Fibroblast of skin of scalp (primary cell): Measurements from ENCODE around the gene PKP2.
"Not testable (repeated sequence)": the region's sequence is repeated elsewhere in the genome, so short reads cannot be mapped to it uniquely, and the experiment has no call there.

Experiments
- DNase-seq: peaks from one replicate; pipeline ENCODE4 v3.0.0-alpha.2; 2013

The PKP2 gene

DNA sequence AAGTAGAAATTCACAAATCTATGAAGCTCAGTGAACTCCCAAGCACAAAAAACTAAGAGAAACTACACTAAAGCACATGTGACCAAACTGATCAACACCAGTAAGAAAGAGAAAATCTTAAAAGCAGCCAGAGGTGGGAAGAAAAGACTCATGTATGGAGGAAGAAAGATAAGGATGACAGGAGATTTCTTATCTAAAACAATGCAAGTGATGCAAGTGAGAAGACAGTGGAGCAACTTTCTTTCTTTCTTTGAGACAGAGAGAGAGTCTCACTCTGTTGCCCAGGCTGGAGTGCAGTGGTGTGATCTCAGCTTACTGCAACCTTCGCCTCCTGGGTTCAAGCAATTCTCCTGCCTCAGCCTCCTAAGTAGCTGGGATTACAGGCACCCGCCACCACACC is 34.9 kb downstream of the PKP2 start:
- not testable (repeated sequence) for DNase-seq

DNA sequence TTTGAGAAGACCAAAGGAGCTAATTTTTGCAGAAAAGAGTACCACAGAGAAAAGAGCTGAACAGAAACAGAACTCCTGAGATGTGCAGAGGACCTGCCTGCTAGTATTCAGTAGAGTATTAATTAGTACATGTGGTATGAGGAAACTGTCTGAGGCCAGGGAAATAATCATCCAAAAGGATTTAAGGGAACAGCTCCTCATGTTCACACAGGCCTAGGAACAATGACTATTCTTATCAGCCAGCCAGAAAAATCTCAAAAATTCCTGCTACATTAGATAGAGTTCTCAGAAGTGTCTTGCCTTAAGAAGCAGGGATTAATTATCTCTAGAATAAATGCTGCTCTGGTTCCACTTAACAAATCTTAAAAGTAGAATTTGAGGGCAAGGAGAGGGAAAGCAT is 36.4 kb downstream of the PKP2 start:
- no peak for DNase-seq

DNA sequence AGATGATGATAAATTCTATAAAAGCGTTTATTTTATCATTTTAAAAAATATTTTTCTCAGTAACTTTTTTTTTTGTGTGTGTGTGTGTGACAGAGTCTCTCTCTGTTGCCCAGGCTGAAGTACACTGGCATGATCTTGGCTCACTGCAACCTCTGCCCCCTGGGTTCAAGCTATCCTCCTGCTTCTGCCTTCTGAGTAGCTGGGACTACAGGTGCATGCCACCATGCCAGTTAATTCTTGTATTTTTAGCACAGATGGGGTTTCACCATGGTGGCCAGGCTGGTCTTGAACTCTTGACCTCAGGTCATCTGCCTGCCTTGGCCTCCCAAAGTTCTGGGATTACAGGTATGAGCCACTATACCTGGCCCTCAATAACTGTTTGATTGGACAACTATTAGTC is 37.2 kb downstream of the PKP2 start:
- DNase-seq, result no peak

DNA sequence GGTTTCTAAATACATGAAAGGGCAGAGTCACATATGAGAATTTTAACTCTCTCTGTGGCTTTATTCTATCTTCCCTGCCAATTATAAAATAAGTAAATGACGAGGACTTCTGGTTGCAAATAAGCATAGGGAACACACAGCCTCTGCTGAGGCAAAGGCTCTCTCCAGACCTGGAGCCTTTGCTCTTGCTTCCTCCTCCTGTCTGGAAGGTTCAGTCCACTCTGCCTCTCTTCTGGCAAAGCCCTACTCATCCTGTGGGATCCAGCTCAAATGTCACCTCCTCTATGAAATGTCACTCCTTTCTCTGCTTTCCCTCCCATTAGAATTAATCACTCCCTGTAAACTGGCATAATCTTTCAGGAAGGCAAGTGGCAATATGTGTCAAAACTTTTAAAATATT is 41.9 kb downstream of the PKP2 start:
- no peak for DNase-seq

DNA sequence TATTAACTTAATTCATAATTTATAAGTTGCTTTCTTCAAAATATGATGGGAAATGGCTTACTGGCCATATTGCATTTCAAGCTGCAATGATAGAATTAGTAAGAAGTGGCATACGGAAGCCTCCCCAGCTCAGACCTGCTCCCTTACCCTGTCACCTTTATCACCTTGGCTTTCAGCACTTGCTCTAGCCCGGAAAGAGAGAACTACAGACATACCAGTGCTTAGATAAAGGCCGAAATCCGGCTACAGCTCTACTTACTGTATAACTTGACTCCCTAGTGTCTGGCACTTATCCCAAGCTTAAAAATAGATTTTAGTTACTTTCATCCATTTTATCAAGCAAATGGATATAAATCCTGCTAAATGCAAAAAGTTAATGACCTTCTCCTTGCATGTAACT is 42.5 kb downstream of the PKP2 start:
- DNase-seq, result no peak

DNA sequence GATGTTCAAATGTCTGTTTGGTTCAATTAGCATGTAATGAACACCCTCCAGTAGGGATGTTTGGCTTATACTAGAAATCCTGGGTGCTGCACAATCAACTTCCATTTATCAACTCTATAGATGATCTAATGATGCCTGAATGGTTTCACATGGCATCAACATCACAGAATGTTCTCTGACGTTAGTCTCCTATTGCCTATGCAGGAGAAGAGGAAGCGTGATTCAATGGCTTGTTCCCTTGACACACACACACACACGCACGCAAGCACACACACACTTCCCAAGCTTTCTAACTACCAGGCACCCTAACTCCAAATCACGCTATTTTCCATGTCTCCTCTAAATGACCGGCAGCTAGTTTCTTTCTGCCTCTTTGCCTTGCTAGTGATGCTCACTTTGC is 49.3 kb downstream of the PKP2 start:
- no peak for DNase-seq

DNA sequence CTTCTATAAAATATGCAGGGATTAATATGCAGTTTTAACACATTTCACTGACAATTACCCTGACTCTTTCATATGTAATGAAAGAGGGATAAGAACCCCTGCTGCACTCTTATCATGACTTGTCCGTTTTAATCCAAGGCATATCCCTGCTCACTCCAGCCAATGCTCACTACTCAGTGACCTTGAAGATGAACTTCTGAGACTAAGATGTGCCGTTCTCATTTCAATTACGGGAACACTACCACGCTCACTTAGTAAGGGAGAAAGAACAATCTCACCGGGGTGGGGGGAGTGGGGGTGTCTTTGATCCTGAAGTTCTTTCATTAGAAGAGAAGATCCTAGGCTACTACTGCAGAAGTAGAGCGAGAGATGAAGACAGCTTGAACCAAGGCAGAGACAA is 50.5 kb downstream of the PKP2 start:
- DNase-seq, result no peak

DNA sequence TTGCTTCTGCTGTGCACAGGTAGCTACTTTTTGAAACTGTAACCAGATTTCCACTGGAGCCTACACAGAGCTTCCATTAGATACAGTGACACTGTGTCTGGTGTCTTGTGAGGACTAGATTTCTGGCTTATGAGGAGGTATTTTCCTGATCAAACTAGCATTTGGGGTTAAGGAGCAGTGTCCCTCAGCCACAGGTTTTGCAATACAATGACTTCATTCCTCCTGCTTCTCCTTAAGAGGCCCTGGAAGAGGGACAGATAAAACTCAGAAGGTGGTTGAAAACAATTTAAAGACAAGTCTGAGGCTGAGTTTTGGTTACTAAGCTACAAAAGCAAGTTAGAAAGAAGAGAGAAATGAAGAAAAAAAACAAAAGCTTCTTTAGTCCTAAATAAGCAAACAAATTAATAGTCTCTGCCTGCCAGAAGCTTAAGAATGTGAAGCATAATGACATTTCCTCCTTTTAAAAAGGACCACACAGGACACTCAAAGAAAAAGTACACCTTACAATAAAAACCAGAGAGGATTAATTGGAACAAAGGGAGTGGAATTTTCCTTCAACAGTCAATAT is 53.0 kb downstream of the PKP2 start:
- DNase-seq, result no peak

DNA sequence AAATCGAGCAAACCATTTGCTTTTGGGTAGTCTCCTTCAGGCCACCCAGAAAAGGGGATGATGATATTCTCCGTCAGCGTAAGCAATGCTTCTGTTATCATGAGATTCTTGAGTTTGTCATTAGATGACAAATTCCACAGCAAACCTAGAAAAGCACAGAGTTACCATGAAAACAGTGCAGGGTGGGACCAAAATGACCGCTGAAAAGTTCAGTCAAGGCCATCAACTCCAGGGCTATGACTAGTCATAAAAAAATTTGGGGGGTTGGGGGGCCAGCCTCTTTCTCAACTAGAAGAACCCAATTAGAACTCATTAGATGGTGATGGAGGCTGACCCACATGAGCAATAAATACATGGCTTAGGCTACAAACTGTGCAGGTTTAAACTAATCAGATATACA is 55.5 kb downstream of the PKP2 start:
- DNase-seq, result no peak

DNA sequence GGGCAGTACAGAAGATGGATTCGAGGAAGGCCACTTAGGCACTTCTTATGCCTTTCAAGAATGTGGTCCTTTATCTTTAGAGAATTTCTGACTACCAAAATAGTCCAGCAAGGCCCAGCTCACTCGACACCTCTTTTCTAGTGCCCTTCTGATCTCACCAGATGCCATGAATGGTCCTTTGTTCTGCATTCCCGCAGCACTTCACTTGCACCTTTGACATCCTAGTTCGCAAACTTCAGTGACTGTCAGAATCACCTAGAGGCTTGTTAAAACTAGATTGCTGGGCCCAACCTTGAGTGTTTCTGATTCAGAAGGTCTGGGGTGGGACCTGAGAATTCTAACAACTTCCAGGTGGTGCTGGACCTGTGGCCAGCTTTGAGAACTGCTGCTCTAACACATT is 56.7 kb downstream of the PKP2 start:
- DNase-seq, result no peak

DNA sequence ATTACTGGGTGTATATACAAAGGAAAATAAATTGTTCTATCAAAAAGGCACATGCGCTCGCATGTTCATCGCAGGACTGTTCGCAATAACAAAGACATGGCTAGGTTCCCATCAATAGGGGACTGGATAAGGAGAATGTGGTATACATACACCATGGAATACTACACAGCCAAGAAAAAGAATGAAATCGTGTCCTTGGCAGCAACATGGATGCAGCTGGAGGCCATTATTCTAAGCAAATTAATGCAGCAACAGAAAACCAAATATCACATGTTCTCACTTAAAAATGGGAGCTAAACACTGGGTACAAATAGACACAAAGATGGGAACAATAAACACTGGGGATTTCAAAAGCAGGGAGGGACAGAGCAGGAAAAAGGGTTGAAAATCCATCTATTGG is 58.6 kb downstream of the PKP2 start:
- DNase-seq, result no peak

DNA sequence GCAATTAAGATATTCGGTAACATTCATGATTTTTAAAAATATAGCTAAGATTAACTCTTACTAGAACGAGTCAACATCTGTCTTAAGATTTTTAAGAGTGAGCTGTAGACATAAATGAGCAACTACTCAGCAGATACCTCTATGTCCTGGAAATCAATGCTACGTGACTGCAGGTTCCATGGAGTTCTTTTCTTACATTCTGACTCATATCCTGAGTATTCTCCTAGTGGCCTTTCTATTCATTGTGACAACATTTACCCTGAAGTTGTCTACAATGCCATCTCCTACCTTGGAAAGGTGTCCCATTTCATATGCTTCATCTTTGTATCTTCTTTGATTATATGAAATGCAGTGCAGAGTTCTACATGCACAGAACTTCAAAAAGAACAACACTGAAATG is 59.9 kb downstream of the PKP2 start:
- DNase-seq, result no peak

DNA sequence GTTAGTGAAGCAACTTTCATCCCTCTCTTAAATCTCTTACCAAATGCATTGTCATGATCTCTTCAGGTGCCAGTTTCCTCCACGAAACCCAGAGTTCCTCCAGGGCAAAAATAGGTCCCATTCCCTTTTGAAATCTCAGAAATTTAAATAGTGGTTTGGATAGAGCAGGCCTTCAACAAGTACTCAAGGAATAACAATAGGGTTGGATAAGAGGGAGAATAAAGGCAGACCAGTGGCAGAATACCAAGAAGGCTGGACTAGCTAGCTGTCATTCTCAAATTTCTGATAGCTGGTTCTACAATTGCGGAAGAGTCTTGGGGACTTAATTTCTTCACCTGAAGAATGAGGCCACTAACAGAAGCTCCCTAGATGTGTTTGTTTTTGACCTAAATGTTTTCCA is 62.5 kb downstream of the PKP2 start:
- no peak for DNase-seq

DNA sequence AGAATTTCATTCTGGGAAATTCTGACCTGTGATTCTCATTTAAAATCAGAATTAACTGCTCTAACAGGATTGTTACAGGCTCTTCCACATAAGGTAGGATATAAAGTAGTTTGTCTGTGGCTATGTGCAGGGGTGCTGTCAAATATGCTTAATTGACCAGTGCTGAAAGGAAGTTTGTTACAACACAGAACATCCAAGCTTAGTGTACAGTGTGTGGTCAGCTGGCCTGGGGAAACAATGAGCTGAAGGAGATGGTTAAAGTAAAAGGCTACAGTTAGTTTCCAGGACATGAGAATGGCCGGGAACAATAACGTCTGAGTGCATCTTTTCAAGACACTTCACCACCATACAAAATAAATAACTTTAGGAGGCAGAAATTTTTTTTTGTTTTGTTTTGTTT is 68.0 kb downstream of the PKP2 start:
- DNase-seq, result no peak

DNA sequence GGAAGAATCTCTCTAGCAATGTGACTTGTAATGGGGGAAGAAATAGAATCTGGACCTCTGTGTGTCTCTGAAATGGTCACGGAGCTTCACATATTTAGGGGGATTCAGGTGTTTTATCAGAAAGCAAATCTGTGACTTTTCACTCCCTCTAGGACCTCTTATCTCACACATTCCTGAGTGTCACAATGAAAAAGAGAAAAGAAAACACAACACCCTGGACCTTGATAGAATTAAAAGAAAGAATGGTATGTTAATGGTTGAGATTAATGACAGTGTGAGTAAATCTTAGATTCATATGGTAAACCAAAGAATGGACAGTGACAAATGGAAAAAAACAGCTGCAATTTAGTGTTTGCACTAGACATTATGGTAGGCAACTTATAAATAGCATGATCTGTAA is 68.5 kb downstream of the PKP2 start:
- no peak for DNase-seq

DNA sequence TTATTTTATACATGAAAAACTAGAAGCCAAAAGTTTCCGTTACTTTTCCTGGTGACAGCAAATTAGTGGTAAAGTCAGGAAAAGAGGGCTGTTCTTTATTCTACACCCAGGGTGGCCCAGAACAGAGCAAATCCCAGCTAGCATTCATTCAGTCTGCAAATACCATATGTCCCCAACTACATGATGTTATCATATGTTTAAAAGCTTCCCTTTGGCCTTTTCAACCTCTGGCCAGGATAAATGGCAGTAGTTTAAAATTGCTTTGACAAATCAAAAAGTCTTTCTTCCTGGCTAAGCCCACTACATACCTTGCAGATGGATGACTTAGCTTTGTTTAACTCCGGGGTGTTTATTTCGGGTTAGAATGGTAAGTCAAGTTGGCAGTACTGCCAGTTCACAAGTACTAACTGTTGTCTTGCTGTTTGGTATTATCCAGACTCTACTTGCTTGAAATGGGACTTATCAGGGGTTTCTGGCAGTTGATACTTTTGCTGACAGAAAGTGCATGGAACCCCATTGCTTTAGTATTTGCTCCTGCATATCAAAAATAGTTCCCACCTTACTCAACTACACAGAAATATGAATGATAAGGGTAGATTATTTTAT is 69.7 kb downstream of the PKP2 start:
- no peak for DNase-seq

DNA sequence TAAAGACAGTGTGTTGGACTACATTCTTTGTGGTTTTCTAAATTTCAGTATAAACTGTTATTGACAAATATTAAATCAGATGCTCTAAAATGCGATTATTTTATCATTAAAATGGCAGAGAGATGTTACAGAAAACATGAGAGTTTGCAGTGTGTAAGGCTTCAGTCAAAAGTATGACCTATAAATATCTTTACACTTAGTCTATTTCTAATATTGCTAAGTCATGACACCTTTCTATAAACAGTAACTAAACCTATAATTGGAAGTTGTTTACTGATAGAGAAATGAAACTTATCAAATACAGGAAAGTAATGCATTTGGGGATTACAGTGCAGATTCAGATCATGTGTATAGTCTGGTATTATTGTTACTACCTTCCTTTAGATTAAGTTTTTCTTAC is 72.0 kb downstream of the PKP2 start:
- no peak for DNase-seq

DNA sequence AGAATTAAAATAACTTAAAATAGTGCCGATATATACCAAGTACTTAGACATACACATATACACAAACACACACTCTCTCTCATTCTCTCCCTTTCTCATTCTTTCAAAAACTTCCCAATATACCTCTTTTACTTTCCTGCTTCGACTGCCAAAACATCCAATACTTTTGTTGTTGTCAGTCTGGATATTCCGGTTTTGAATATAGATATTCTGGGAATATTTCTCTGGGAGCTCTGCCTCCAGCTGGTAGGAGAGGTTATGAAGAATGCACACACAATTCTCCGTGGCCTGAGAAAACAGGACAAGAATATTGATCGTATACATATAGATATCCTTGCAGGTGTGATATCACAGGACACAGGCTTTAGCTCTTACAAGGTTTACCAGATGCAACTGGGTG is 74.2 kb downstream of the PKP2 start:
- no peak for DNase-seq

DNA sequence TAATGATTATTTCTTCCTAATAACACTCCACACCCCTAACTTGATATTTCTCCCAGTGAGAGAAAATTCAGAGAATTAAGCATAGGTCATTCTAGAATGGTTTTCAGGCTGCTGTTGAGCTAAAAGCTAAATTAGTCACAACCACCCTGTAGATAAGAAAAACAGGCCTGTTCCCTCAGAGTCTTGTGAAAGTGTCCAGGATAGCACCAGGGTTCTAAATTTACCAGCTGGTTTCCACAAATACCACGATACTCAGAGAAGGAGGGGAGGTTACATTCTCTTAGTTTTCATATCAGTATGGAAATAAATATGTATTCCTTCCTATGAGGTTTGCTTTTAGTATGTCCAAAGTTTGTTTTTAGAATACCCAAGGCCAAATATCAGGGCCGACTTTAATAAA is 74.9 kb downstream of the PKP2 start:
- no peak for DNase-seq

DNA sequence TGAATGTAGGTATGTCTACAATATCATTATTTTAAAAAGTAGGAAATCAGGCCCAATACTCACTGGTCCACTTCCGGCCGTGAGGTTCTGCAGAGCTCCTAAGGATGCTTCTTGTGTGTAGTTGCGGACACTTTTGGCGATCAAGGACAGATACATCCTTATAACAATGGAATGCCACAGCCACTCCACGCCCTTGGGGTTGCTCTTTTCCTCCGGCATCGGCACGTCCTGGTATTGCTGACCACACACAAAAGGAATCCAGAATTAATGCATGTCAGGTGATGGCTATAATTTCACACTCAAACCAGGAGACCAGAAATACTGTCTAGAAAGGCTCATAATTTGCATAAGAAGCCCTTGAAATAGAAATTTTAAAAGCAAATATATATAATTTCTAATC is 75.3 kb downstream of the PKP2 start:
- no peak for DNase-seq

DNA sequence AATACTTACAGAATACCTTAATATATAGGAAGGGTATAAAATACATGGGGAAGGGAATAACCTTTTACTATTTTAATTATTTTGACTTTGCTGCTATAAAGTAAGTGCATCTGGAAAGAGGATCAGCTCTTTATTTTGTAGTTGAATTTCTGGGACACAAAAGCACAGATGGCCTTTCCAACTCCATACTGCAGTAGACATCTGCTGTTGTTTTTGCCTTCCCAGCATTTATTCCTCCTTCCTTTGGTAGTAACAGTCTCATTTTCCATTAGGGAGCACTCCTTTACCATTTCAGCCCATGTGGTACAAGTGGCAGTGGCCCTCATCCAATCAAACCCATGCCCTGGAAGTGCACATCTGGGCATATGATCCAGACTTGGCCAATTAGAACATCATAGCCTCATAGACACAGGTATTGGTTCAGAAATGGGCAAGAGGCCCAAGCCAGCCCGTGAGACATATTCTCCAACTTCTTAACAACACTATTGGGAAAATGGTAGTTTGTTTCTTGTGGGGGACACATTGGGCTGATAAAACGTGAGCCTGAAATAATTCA is 76.1 kb downstream of the PKP2 start:
- no peak for DNase-seq

DNA sequence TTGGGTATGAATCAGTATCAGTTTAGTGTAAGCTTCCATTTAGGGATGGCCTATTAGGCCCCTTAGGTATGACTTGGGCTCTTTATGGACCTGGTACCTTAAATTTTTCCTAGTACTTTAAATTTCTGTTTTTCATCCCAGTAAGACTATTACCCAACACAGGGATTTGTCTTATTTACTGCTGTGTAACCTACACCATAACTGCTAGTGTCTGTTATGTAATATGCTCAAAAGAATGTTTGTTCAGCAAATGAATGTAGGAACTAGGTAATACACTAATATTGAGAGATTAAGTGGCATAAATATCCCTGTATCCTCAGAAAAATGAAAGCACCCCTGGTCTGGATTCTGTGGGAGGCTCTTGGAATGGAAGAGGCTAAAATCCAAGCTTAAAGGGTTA is 77.2 kb downstream of the PKP2 start:
- DNase-seq, result no peak

DNA sequence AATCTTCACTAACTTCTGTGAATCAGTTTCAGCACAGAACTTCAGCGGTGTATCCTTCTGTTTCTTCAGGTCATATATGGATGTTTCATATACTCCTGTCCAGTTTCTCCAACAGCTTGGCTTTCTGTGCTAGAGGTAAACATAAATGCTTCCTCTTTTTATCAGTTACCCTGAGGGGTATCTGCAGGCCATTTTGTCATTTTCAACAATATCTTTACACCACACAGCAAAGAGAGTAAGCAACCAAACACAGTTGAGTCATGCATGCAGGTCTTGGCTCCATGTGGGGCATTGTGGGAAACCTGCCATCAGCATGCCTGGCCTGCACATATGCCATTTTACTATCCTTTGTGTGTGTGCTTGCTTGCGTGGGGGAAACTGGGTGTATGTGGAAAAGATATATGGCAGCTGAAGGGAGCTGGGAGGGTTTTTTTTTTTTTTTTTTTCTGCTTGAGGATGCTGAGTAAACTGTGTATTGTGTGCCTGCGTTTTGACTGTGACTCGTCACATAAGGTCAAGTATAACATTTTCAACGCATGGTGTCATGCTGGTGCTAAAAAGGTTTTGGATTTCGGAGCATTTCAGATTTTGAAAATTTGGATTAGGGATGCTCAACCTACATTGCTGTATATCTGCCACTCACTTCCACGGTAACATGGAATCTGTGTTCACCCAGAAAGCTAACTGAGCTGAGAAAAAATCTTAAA is 84.7 kb downstream of the PKP2 start:
- no peak for DNase-seq

DNA sequence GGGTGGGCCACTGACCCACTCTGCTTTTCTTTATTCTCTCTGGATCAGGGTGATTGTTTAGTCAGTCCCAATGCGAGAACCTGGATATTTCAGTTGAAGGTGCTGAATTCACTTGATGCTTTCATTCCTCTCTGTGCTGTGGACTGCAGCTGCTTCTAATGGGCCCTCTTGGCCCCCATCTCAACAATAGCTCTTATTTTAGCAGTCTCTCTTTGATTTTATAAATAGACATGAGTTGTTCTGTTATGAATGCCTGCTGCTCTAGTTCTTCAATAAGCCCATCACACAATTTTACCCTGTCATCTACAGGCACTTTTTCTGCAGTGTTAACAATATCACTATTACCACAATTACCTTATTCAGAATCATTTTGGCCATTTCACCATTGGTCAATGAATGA is 86.7 kb downstream of the PKP2 start:
- no peak for DNase-seq
